Jurkat, Clone E6-1 (cell line): ENCODE results near the gene MEMO1.

Source experiments
- DNase-seq: peaks from one replicate; pipeline ENCODE4 v3.0.0-alpha.2; 2011; ENCODE audit warnings: low read depth, low spot score
- H3K4me3 ChIP-seq: 2 replicates; pipeline ENCODE4 v1.5.1; 2011; ENCODE audit warnings: mild to moderate bottlenecking, low read length, control low read depth, moderate library complexity

Gene MEMO1

DNA sequence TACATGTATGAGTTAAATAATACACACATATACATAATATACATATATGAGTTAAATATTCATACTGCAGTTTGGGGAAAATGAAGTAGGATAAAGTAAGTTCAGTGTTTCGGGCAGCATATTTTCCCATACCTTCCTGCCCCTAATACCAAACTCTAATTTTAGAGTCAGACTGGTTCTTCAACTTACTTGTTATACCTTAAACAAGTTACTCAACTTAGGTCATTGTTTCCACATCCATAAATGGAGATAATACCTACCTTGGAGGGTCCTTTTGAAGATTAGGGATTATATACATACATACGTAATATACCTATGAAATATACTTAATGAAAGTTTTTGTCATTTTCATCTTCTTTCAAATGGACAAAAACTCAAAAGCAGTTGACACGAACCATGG is 8.4 kb downstream of the MEMO1 start:
- no peak for DNase-seq
- H3K4me3 ChIP-seq, result no peak overlapping the region

DNA sequence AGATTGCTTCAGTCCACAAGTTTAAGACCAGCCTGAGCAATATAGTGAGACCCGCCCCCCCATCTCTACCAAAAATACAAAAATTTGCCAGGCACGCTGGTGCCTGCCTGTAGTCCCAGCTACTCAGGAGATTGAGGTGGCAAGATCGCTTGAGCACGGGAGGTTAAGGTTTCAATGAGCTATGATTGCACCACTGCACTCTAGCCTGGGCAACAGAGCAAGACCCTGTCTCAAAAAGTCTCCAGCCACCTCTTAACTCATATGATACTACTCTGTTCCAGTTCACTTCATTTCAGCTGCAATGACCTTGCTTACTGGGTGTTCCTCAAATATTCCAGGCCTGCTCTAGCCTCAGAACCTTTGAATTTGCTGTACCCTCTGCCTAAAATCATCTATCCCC is 11.4 kb downstream of the MEMO1 start:
- no peak for DNase-seq
- H3K4me3 ChIP-seq, result no peak overlapping the region

DNA sequence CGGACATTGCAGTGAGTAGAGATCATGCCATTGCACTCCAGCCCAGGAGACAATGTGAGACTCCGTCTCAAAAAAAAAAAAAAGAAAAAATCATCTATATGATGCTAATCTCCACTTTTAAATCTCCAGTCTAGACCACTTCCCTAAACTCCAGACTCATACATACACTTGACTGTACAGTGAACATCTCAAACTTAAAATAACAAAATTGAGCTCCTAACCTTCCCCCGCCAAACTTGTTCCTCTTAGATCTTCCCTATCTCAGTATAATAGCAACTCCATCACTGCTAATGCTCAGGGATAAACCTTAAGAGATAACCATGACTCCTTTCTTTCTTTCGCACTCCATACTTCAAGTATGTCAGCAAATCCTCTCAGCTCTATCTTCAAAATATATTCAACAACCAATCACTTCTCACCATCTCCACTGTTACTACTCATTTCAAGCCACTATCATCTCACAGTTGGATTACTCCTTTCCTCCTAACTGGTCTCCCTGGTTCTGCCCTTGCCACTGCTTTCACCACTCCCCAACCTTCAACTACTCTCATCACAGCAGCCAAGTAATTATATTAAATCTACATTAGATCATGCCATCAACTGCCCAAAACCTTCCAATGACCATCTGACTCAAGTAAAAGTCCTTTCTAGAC is 12.0 kb downstream of the MEMO1 start:
- no peak for DNase-seq
- no peak overlapping the region for H3K4me3 ChIP-seq

DNA sequence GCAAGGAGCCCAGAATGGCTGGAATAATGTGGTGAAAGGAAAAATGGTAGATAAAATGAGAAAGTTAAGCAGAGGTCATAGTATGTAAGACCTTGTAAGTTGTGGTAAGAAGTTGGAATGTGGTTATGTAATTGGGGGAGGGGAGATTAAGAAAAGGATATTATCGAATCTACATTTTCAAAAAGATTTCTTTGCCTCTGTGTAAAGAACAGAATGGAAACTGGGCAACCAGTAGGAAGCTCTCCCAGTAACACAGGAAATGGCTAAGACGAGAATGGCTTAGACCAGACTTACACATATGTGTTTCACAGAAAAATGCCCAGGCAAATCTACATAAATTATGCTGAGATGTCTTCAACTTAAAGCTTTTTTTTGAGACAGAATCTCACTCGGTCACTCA is 13.2 kb downstream of the MEMO1 start:
- no peak for DNase-seq
- H3K4me3 ChIP-seq, result no peak overlapping the region

DNA sequence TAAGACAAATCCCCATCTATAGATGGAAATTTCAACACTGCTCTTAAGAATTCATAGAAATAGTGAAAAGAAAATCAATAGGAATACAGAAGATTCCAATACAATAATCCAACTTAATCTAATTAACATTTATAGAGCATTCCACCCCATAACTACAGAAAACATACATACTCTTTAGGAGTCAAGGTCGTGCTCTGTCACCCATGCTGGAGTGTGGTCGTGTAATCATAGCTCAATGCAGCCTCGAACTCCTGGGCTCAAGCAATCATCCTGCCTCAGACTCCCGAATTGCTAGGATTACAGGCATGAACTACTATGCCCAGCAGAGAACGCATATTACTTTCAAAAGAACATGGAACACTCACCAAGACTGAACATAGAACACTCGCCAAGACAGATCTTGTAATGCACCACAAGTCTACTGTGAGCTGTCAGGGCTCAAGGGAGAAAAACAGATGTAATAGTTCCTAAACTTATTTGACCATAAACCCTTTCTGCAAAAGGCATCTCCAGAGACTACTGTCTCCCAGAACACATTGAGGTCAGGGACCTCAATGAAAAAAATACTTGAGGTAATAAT is 14.1 kb downstream of the MEMO1 start:
- no peak overlapping the region for H3K4me3 ChIP-seq
- no peak for DNase-seq

DNA sequence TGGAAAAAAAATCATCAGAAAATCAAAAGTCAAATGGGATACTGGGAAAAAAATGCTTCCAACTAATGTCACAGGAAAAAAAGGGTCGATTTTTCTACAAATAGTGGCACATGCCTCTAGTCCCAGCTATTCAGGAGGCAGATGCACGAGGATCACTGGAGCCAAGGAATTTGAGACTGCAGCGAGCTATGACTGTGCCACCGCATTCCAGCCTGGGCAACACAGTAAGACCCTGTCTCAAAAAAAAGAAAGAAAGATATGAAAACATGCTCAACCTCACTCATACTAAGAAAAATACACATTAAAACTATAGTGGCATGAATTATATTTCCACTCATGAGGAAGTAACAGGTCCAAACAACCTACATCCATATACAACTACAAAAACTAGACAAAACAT is 17.9 kb downstream of the MEMO1 start:
- no peak overlapping the region for H3K4me3 ChIP-seq
- no peak for DNase-seq

DNA sequence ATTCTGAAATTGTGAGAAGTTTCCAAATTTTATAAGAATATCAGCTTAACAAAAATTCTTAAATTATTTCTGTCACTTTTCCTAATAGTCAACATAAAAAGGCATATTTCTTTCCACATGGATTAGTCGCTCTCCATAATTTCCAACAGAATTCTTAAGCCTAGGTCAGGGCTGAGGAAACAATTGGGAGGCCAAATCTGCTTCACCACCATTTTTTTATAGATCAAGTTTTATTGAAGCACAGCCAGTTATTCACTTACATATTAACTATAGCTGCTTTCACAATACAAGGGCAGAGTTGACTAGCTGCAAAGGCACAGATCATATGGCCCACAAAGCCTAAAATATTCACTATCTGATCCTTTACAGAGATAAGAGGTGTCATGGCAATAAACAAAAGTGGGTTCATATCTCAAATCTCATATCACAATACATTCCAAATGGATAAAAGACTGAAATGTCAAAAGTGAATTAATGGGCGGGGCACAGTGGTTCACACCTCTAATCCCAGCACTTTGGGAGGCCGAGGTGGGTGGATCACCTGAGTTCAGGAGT is 18.7 kb downstream of the MEMO1 start:
- DNase-seq, result no peak
- H3K4me3 ChIP-seq, result no peak overlapping the region

DNA sequence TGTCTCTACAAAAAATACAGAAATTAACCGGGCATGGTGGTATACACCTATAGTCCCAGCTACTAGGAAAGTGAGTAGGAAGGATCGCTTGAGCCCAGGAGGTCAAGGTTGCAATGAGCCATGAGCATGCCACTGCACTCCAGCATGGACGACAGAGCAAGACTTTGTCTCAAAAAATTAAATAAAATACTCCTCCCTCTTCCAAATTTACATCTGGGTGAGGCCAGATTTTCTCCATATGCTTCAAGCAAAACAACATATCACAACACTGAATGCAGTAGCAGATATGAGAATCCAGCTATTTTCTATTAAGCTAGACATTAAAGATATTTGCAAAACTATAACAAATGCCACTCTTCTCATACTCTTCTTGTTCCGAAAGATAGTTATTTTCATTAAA is 20.9 kb downstream of the MEMO1 start:
- H3K4me3 ChIP-seq, result no peak overlapping the region
- no peak for DNase-seq

DNA sequence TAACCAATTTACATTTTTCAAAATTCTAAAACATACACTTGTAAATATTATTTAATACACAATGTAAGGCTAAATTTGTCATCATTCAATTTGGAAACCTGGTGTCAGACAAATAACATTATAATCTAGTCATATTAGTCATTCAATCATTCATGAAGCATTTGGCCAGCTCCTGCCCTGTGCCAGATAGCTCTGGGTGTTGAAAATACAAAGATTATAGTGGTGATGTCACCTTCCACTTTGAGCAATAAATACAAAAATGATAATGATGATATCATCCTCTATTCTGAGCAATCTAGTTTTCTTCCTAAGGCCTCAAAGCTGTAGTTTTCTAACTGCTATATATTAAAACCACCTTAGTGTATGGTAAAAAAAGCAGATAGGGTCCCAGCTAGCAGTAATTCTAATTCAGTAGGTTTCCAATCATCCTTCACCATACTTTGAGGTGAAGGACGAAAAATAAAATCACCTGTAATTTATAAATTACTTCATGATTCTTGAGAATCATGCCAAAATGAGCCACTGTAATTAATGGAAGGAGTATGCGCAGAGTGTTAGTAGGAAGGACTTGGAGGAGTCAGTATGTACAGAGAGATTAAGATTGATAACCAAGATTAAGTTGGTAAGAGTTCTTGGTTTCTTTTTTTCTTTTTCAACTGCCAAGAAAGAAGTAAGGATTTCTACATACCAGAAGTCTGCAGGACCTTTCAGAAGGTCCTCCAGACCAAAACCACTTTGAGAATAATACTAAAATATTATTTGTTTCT is 23.2 kb downstream of the MEMO1 start:
- no peak for DNase-seq
- no peak overlapping the region for H3K4me3 ChIP-seq

DNA sequence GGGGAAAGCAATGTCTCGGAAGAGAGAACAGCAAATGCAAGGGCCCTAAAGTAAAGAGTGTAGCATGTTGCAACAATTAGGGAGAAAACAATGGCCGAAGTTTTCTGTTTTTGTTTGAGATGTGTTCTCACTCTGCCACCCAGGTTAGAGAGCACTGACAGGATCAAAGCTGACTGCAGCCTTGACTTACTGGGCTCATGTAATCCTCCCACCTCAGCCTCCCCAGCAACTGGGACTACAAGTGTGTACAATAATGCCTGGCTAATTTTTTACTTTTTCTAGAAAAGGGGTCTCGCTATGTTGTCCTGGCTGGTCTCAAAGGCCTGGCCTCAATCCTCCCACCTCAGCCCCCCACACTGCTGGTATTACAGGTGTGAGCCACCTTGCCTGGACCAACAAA is 23.9 kb downstream of the MEMO1 start:
- DNase-seq, result no peak
- no peak overlapping the region for H3K4me3 ChIP-seq

DNA sequence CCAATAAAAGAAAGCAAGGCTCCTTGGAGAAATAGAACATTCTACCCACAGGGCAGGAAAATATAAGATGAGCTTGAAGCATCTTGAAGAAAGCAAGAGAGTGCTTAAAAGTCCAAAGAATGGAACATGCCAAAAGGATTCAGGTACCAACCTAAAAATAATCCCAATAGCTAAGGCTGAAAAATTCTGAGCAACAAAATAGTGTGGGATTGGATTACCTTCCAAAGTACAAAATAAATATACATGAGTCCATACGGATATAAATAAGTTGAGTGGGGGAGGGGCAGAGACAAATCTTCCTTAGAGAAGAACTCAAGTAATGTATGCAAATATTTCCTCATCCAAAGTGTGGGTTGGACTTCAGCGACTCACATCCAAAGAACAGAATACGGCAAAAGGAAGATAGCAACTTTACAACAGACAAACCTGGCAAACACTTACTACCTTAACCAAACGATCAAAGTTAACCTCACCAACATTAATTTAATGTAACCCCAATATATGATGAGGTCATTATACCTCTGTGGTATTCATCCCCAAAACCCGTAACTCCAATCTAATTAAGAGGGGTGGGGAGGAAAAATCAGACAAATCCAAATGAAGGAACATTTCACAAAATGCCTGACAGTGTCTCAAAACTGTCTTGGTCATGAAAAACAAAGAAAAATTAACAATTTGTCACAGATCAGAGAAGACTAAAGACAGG is 26.9 kb downstream of the MEMO1 start:
- no peak for DNase-seq
- no peak overlapping the region for H3K4me3 ChIP-seq

DNA sequence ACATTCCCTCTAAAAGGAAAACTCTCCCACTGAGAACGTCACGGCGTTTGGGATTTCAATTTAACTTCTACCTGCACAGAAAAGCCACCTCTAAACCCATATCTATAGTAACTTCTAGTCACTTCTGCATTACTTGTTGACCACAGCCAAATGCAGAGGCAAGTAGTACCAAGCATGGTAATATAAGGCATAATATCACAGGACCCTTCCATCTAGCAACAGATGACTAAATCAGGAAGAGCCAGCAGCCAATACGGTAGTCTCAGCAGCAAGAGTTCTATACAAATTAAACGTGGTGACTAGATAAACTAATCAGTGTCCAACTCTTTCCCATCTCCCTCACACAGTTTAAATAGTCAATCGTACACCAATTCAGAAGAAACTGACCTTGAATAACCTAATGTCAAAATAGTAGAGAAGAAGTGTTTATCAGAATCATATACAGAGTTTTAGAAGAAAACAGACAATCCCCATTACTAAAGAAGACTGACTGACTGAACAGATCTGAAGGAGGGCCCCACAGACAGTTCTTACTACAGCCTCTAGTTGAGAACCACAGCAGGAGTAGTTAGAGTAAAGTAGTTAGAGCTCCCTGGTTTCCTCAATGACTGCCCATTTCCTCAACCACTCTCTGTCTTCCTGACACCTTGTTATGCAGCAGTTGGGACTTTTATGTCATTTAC is 30.0 kb downstream of the MEMO1 start:
- peak; percentile 7 for DNase-seq
- no peak overlapping the region for H3K4me3 ChIP-seq

DNA sequence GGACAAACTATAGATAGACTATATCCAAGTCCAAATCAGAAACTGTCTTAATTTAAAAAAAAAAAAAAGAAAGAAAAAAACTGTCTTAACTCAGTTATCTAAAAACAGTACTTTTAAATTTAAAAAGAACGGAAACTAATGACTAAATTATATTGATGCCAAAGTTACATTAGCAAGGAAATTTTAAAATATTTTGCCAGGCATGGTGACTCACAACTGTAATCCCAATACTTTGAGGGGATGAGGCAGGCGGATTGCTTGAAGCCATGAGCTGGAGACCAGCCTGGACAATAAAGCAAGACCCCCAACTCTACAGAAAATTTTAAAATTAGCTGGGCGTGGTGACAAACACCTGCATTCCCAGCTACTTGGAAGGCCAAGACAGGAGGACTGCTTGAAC is 30.9 kb downstream of the MEMO1 start:
- DNase-seq, result no peak
- no peak overlapping the region for H3K4me3 ChIP-seq

DNA sequence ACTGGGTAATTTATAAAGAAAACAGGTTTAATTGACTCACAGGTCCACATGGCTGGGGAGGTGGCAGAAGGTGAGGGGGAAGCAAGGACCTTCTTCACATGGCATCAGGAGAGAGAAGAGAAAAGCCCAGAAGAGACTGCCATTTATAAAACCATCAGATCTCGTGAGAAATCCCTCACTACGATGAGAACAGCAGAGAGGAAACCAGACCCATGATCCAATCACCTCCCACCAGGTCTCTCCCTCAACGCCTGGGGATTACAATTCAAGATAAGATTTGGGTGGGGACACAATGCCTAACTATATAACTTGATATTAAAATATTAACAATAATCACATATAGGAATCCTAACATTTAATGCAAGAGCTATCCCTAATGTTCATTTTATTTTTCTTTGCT is 31.8 kb downstream of the MEMO1 start:
- no peak overlapping the region for H3K4me3 ChIP-seq
- no peak for DNase-seq

DNA sequence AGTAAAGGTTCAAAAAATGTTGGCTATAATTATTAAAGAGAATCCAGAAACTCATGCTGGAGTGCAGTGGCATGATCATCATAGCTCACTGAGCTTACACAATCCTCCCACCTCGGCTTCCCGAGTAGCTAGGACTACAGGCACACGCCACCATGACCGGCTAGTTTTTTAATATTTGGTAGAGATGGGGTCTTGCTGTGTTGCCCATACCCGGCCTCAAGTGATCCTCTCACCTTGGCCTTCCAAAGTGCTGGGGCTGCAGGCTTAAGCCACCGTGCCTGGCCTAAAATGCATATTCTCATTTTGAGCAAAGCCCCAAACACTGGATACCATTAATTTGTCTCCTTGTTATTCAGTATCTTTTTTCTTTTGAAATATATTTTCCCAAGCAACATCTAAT is 32.4 kb downstream of the MEMO1 start:
- H3K4me3 ChIP-seq, result no peak overlapping the region
- no peak for DNase-seq

DNA sequence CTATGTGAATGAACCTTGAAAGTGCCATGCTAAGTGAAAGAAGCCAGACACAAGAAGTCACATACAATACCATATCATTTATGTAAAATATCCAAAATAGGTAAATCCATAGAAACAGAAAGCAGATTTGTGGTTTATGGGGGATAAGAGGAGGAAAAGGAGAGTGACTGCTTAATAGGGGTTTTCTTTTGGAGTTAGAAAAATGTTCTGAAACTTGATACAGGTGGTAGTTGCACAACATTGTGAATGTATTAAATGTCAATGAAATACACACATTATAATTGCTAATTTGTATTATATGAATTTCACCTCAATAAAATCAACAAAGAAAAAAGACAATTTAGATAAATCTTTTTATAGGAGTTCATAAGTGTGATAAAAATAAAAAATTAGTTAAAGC is 37.1 kb downstream of the MEMO1 start:
- H3K4me3 ChIP-seq, result no peak overlapping the region
- DNase-seq, result no peak

DNA sequence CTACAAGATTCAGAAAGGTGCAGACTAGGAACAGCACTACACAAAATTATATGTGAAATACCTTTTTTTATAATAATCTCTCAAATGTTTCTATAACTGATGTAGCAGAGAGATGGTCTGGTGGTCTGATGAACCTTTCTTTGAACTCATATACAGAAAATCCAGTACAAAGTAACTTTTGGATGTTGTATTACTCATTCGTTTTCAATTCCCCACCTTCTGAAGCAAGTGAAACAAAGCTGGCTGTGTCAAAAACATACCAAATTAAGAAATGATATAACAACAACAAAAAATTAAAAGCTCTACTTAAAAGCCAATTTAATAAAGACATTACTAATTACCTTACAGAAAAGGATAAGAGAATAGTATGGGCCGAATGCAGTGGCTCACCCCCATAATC is 38.7 kb downstream of the MEMO1 start:
- no peak for DNase-seq
- H3K4me3 ChIP-seq, result no peak overlapping the region

DNA sequence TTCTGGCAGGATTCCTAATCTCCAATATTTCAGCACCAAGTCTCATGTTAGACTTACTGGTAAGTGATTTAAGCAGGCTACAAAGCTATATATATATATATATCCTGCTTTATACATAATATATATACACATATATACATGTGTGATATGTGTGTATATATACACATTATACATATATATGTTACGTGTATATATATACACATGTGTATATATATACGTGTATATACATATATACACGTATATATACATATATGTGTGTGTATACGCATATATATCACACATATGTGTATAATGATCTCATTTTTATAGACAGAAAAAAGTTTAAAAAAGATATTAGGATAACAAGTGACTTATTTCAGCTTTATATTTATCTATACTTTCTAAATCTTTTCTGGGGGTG is 41.6 kb downstream of the MEMO1 start:
- no peak for DNase-seq

DNA sequence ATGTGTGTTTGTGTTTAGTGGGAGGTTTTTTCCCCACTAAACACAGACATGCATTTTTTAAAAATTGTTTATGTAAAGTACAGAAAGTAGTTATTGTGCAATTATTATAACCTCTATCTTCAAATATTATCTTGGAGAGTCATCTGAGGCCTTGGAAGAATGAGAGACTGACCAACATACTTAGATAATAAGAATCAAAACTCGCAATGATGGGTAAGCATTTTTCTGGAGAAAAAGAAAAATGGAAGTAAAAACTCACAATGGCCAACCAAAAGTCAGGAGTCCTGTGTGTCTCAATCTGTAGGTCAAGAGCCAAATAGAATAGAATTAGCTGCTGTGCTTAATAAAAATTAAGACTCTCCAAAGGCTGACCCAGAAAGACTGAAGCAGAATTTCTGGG is 43.0 kb downstream of the MEMO1 start:
- H3K4me3 ChIP-seq, result no peak overlapping the region
- DNase-seq, result no peak

More for the DNA sequence above, 41.6 kb downstream of the MEMO1 start:
- H3K4me3 ChIP-seq, result no peak overlapping the region
